ENCODE data around the gene FLYWCH1.
A peak's percentile ranks its signal among the peaks of the same experiment; 100 is the strongest.
"Not testable (repeated sequence)": the region's sequence is repeated elsewhere in the genome, so short reads cannot be mapped to it uniquely, and the experiment has no call there.

FLYWCH1 gene

GRCh38 chr16:2927010-2927646 lies 15.4 kb downstream of the FLYWCH1 start:
- DNase-seq, result peak; percentile 89

- not testable (repeated sequence) for DNase-seq
These were observed 16.4 kb downstream of the FLYWCH1 start for GRCh38 chr16:2928151-2928550.

- DNase-seq, result no peak
These were observed 17.1 kb downstream of the FLYWCH1 start for GRCh38 chr16:2928796-2929195.

- no peak for DNase-seq
These were observed 18.0 kb downstream of the FLYWCH1 start for GRCh38 chr16:2929693-2930092.

GRCh38 chr16:2930236-2930635 lies 18.5 kb downstream of the FLYWCH1 start:
- no peak for DNase-seq

- DNase-seq, result not testable (repeated sequence)
These were observed 19.6 kb downstream of the FLYWCH1 start for GRCh38 chr16:2931231-2931914.

GRCh38 chr16:2933136-2933535 lies 21.4 kb downstream of the FLYWCH1 start:
- DNase-seq, result no peak

- DNase-seq, result no peak
These were observed 22.0 kb downstream of the FLYWCH1 start for GRCh38 chr16:2933701-2934100.

- DNase-seq, result no peak
These were observed 22.7 kb downstream of the FLYWCH1 start for GRCh38 chr16:2934450-2934849.

- no peak for DNase-seq
These were observed 24.8 kb downstream of the FLYWCH1 start for GRCh38 chr16:2936436-2937011.

- no peak for DNase-seq
These were observed 25.4 kb downstream of the FLYWCH1 start for GRCh38 chr16:2937170-2937569.

GRCh38 chr16:2938206-2938605 lies 26.5 kb downstream of the FLYWCH1 start:
- DNase-seq, result no peak

- no peak for DNase-seq
These were observed 28.2 kb downstream of the FLYWCH1 start for GRCh38 chr16:2939968-2940367.

GRCh38 chr16:2942045-2942444 lies 30.3 kb downstream of the FLYWCH1 start:
- DNase-seq, result no peak

GRCh38 chr16:2943716-2944115 lies 32.0 kb downstream of the FLYWCH1 start:
- not testable (repeated sequence) for DNase-seq

- DNase-seq, result no peak
These were observed 34.9 kb downstream of the FLYWCH1 start for GRCh38 chr16:2946649-2947048.

- no peak for DNase-seq
These were observed 37.3 kb downstream of the FLYWCH1 start for GRCh38 chr16:2948807-2949704.

GRCh38 chr16:2949705-2950352 lies 38.1 kb downstream of the FLYWCH1 start:
- no peak for DNase-seq

GRCh38 chr16:2950353-2950724 lies 38.6 kb downstream of the FLYWCH1 start:
- no peak for DNase-seq

- no peak for DNase-seq
These were observed 39.0 kb downstream of the FLYWCH1 start for GRCh38 chr16:2950773-2951172.

- no peak for DNase-seq
These were observed 40.9 kb downstream of the FLYWCH1 start for GRCh38 chr16:2952679-2953078.

- DNase-seq, result no peak
These were observed 42.2 kb downstream of the FLYWCH1 start for GRCh38 chr16:2953706-2954627.

Measured in CD4-positive, alpha-beta T cell treated with Interleukin-6 for 4 hours (primary cell).